GM15510 (cell line): ENCODE data around the gene CEP89.

Experiments
- POLR2A ChIP-seq: IDR thresholded peaks from 3 replicates; pipeline ENCODE4 v1.6.1; 2011; ENCODE audit warnings: borderline replicate concordance; ENCODE audit not compliant: insufficient read length; ENCODE audit errors: extremely low read depth

Gene CEP89

GRCh38 chr19:32861596-32861995 is 110.2 kb downstream of the CEP89 start:
- TF ChIP-seq POLR2A: no peak

- TF ChIP-seq POLR2A: no peak
Measured at GRCh38 chr19:32859591-32859990, 112.2 kb downstream of the CEP89 start.

- no peak for TF ChIP-seq POLR2A
Measured at GRCh38 chr19:32858559-32858958, 113.2 kb downstream of the CEP89 start.

DNA sequence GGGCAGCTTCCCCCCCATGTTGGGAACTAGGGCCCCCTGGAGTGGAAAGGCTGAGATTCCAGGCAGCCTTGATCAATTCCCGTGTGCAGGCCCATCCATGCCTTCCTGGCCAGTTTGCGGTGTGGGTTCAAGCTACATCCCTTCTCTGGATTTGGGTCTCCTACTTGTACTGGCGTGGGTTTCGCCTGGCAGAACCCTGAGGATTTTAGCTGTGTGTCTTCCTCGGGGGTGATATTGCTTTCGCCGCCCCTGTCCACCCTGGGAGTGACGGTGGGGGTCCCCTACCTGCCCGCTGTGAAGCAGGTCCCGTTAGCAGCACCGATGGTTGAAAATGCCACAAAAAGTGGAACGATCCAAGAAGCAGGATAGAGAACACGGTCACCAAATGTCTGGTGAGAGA is 113.6 kb downstream of the CEP89 start:
- no peak for TF ChIP-seq POLR2A

GRCh38 chr19:32857584-32857983 is 114.2 kb downstream of the CEP89 start:
- no peak for TF ChIP-seq POLR2A

- TF ChIP-seq POLR2A: no peak
Measured at GRCh38 chr19:32852216-32852615, 119.5 kb downstream of the CEP89 start.

GRCh38 chr19:32843716-32844245 is 128.0 kb downstream of the CEP89 start:
- no peak for TF ChIP-seq POLR2A

DNA sequence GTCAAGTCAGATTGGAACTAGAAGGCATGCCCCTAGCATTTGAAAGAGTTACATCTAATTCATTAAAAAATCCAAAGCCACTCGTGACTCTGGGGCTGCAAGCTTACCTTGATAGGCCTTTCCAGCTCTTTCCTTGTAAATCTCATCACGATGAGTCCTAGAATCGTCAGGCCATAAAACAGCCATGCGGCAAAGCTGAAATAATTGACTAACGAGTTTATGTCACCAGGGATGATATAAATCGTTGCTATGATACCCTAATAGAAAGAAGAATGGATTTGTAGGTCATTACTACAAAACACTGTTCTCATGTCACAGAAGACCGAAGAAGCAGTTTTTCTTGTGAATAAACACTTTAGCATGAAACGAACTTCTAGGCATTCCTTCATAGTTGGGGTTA is 129.7 kb downstream of the CEP89 start:
- no peak for TF ChIP-seq POLR2A

DNA sequence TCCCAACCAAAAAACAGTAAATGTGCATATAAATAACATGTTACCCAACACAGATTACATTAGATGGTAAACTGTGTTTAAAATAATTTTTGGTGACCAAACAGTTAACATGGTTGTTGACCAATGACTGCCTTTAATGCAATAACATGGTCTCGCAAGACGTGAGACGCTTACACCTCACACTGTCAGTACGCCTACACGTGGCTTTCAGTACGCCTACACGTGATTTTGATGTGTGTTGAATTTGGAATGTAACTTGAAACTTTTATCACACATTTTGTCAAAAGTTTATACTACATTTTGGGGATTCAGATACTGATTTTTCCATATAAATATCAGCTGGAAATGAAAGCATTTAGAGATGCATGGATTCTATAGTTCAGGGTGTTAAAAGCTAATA is 134.2 kb downstream of the CEP89 start:
- TF ChIP-seq POLR2A: no peak

DNA sequence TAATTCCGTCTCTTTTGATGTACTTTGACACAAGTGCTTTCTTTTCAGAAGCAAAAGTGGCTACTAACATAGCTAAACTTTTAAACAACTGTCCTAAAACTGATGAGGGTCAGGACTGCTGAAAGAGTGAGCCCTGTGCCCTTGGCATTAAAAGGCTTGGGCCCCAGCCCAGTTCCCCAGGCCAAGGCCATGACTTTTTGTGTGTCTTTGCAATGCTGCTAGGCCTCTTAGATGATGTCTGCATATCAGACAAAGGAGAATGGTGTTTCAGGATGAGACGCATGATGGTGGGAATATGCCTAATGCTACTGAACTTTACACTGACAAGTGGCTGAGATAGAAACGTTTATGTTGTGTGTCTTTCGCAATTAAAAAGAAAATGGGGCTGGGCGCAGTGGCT is 140.1 kb downstream of the CEP89 start:
- TF ChIP-seq POLR2A: no peak

DNA sequence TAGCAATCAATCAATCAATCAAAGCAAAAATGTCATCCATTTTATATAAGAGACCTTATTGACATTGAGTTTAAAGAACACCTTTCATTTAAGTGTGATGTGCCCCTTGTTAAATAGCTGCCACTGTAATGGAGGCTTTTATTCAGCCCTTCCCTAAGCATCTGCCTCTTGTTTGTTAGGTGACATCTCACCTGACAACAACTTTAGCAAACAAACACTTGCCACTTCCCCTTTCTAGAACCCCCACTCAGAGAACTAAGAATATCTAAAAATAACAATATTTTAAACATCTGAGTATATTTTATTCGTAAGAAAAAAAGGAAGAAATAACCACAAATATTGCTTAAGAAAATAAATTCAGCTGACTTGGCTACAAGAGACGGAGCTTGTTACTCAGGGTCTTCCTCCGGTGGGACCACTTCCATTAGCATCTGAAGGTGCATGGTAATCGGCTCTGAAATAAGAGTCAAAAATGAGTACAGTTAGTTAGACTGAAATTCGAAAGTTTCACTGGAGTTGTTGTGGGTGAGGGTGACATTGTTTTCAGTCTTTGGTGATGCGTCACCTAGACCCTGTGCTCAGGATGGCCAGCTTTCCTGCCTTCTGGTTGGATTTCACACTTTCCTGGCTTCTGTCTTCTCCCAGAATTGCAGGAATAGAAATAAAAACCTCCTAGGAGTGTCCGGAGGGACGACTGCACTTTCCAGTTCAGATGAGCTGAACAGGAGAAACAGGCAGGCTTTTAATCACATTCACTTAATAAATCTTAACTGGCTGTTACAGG is 141.3 kb downstream of the CEP89 start:
- no peak for TF ChIP-seq POLR2A

DNA sequence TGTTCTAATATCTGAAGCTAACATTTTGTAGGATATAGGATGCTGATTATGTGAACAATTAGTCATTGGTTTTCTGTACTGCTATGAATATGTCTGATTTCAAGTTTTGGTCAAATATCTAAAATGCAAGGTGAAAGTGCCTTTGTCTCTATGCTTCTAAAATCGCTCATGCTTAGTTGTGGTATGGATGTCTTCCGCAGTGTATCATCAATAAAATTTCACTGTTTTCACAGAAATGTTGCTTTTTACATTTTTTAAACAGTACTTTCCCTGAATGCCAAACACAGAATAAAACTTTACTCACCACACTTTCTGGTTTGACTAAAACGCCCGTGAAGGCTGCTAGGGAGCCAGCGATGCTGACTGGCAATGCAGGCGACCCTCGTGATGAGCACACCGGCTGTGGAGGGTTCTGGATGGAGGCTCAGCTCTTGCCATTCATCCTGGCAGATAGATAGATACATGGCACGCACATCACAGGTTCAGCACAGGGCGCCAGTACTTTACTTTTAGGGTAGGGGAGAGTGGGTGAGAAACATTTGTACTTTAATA is 142.3 kb downstream of the CEP89 start:
- TF ChIP-seq POLR2A: no peak

GRCh38 chr19:32828643-32829344 is 143.0 kb downstream of the CEP89 start:
- TF ChIP-seq POLR2A: no peak

- no peak for TF ChIP-seq POLR2A
Measured at GRCh38 chr19:32828139-32828538, 143.6 kb downstream of the CEP89 start.
